ENCODE measurements around the gene AFDN. TPM values are rescaled to one million over a fixed set of nuclear protein-coding genes. Genes with fewer than 3 reads are reported as not detected.

AFDN gene
- total and polyA plus RNA-seq, 2 experiments from 2014 or later, result 66.9 to 200 TPM

DNA sequence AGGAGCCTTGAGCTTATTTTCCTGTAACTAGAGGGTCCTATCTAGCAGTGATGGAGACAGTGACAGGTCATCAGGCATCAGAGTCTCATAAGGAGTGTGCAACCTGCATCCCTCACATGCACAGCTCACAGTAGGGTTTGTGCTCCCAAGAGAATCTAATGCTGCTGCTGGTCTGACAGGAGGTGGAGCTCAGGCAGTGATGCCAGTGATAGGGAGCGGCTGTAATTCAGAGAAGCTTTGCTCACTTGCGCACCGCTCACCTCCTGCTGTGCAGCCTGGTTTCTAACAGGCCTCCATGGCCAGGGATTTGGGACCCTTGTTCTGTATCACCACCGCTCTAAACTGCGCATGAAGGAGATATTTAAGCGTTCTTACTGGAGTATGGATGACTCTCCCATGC lies 176.1 kb downstream of the AFDN start:
- no peaks in the 10 kb centered on the region for H4K20me1 ChIP-seq (replicated peaks; ENCODE audit: insufficient read depth)
- H2AFZ ChIP-seq, result no peak overlapping the region
- no peak overlapping the region for H3K4me2 ChIP-seq
- H3K4me1 ChIP-seq (ENCODE audit: insufficient read depth), result peaks cover 4% of the 10 kb centered on the region; the same call in 1 of the 2 replicates
- peaks cover 15% of the 10 kb centered on the region for H3K9me3 Mint-ChIP-seq
- no peaks in the 10 kb centered on the region for H3K27me3 ChIP-seq (ENCODE audit: insufficient read depth)
- H3K27ac Mint-ChIP-seq, result no peak overlapping the region
- peaks cover 4% of the 10 kb centered on the region for H3K4me1 Mint-ChIP-seq
- DNase-seq (ENCODE audit: low spot score) (no peak), ATAC-seq (no peak)
- no peaks in the 10 kb centered on the region for H3F3A ChIP-seq (replicated peaks; ENCODE audit: low read depth)
- H3K36me3 Mint-ChIP-seq (ENCODE audit: low read depth), result peaks cover 14% of the 10 kb centered on the region
- no peaks in the 10 kb centered on the region for H3K79me2 ChIP-seq (replicated peaks; ENCODE audit: insufficient read depth)
- H3K27me3 Mint-ChIP-seq (ENCODE audit: insufficient read depth, low read depth, poor library complexity), result peaks cover 6% of the 10 kb centered on the region
- no peaks in the 10 kb centered on the region for H3K36me3 ChIP-seq (ENCODE audit: insufficient read depth)
- no peaks in the 10 kb centered on the region for H3K9me2 ChIP-seq (ENCODE audit: insufficient read depth)
- no peak overlapping the region for H3K4me3 ChIP-seq
- TF ChIP-seq EZH2phosphoT487 (IDR thresholded peaks at IDR 0.05; ENCODE audit: unreplicated experiment) (no peak), EZH2 (IDR thresholded peaks at IDR 0.05; ENCODE audit: low read depth, unreplicated experiment) (no peak), NANOG (IDR thresholded peaks at IDR 0.05; ENCODE audit: borderline replicate concordance) (no peak), STAT1 (IDR thresholded peaks at IDR 0.05; ENCODE audit: unreplicated experiment) (no peak), CREB1 (CRISPR knock-in tag; IDR thresholded peaks at IDR 0.05; ENCODE audit: low read depth) (no peak)
- TF ChIP-seq, protein P1, sequence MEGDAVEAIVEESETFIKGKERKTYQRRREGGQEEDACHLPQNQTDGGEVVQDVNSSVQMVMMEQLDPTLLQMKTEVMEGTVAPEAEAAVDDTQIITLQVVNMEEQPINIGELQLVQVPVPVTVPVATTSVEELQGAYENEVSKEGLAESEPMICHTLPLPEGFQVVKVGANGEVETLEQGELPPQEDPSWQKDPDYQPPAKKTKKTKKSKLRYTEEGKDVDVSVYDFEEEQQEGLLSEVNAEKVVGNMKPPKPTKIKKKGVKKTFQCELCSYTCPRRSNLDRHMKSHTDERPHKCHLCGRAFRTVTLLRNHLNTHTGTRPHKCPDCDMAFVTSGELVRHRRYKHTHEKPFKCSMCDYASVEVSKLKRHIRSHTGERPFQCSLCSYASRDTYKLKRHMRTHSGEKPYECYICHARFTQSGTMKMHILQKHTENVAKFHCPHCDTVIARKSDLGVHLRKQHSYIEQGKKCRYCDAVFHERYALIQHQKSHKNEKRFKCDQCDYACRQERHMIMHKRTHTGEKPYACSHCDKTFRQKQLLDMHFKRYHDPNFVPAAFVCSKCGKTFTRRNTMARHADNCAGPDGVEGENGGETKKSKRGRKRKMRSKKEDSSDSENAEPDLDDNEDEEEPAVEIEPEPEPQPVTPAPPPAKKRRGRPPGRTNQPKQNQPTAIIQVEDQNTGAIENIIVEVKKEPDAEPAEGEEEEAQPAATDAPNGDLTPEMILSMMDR (conservative IDR thresholded peaks at IDR 0.05; ENCODE audit: low read depth in 2 of 2), result no peak
- TF ChIP-seq, protein P2, sequence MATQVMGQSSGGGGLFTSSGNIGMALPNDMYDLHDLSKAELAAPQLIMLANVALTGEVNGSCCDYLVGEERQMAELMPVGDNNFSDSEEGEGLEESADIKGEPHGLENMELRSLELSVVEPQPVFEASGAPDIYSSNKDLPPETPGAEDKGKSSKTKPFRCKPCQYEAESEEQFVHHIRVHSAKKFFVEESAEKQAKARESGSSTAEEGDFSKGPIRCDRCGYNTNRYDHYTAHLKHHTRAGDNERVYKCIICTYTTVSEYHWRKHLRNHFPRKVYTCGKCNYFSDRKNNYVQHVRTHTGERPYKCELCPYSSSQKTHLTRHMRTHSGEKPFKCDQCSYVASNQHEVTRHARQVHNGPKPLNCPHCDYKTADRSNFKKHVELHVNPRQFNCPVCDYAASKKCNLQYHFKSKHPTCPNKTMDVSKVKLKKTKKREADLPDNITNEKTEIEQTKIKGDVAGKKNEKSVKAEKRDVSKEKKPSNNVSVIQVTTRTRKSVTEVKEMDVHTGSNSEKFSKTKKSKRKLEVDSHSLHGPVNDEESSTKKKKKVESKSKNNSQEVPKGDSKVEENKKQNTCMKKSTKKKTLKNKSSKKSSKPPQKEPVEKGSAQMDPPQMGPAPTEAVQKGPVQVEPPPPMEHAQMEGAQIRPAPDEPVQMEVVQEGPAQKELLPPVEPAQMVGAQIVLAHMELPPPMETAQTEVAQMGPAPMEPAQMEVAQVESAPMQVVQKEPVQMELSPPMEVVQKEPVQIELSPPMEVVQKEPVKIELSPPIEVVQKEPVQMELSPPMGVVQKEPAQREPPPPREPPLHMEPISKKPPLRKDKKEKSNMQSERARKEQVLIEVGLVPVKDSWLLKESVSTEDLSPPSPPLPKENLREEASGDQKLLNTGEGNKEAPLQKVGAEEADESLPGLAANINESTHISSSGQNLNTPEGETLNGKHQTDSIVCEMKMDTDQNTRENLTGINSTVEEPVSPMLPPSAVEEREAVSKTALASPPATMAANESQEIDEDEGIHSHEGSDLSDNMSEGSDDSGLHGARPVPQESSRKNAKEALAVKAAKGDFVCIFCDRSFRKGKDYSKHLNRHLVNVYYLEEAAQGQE (IDR thresholded peaks at IDR 0.05; ENCODE audit: unreplicated experiment), result no peak
- TF ChIP-seq, protein P3, sequence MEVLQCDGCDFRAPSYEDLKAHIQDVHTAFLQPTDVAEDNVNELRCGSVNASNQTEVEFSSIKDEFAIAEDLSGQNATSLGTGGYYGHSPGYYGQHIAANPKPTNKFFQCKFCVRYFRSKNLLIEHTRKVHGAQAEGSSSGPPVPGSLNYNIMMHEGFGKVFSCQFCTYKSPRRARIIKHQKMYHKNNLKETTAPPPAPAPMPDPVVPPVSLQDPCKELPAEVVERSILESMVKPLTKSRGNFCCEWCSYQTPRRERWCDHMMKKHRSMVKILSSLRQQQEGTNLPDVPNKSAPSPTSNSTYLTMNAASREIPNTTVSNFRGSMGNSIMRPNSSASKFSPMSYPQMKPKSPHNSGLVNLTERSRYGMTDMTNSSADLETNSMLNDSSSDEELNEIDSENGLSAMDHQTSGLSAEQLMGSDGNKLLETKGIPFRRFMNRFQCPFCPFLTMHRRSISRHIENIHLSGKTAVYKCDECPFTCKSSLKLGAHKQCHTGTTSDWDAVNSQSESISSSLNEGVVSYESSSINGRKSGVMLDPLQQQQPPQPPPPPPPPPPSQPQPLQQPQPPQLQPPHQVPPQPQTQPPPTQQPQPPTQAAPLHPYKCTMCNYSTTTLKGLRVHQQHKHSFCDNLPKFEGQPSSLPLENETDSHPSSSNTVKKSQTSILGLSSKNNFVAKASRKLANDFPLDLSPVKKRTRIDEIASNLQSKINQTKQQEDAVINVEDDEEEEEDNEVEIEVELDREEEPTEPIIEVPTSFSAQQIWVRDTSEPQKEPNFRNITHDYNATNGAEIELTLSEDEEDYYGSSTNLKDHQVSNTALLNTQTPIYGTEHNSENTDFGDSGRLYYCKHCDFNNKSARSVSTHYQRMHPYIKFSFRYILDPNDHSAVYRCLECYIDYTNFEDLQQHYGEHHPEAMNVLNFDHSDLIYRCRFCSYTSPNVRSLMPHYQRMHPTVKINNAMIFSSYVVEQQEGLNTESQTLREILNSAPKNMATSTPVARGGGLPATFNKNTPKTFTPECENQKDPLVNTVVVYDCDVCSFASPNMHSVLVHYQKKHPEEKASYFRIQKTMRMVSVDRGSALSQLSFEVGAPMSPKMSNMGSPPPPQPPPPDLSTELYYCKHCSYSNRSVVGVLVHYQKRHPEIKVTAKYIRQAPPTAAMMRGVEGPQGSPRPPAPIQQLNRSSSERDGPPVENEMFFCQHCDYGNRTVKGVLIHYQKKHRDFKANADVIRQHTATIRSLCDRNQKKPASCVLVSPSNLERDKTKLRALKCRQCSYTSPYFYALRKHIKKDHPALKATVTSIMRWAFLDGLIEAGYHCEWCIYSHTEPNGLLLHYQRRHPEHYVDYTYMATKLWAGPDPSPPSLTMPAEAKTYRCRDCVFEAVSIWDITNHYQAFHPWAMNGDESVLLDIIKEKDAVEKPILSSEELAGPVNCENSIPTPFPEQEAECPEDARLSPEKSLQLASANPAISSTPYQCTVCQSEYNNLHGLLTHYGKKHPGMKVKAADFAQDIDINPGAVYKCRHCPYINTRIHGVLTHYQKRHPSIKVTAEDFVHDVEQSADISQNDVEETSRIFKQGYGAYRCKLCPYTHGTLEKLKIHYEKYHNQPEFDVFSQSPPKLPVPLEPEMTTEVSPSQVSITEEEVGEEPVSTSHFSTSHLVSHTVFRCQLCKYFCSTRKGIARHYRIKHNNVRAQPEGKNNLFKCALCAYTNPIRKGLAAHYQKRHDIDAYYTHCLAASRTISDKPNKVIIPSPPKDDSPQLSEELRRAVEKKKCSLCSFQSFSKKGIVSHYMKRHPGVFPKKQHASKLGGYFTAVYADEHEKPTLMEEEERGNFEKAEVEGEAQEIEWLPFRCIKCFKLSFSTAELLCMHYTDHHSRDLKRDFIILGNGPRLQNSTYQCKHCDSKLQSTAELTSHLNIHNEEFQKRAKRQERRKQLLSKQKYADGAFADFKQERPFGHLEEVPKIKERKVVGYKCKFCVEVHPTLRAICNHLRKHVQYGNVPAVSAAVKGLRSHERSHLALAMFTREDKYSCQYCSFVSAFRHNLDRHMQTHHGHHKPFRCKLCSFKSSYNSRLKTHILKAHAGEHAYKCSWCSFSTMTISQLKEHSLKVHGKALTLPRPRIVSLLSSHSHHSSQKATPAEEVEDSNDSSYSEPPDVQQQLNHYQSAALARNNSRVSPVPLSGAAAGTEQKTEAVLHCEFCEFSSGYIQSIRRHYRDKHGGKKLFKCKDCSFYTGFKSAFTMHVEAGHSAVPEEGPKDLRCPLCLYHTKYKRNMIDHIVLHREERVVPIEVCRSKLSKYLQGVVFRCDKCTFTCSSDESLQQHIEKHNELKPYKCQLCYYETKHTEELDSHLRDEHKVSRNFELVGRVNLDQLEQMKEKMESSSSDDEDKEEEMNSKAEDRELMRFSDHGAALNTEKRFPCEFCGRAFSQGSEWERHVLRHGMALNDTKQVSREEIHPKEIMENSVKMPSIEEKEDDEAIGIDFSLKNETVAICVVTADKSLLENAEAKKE (CRISPR knock-in tag; IDR thresholded peaks at IDR 0.05), result no peak
- H3K4me3 Mint-ChIP-seq, result no peak overlapping the region
- H3K27ac ChIP-seq (ENCODE audit: low read depth), result no peak overlapping the region
